ENCODE results near the gene SIAH1.

DNA sequence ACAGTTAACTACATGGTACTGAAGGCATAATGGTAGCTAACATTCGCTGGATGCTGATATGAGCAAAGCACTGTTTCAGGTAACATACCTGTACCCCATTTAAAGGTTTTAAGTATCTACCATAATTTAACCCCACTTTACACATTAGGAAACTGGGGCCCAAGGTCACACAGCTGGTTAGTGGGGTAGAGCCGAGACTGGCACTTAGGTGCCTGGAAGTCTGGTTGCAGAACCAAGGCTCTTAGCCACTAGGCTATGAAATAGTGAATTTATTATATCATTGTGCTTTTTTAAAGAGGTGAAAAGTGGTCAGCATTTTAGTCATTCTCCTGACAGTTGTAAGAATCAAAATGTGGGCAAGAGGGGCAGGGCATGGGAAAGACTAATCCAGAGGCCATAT lies 25.2 kb downstream of the SIAH1 start:
- TF ChIP-seq, protein P1, sequence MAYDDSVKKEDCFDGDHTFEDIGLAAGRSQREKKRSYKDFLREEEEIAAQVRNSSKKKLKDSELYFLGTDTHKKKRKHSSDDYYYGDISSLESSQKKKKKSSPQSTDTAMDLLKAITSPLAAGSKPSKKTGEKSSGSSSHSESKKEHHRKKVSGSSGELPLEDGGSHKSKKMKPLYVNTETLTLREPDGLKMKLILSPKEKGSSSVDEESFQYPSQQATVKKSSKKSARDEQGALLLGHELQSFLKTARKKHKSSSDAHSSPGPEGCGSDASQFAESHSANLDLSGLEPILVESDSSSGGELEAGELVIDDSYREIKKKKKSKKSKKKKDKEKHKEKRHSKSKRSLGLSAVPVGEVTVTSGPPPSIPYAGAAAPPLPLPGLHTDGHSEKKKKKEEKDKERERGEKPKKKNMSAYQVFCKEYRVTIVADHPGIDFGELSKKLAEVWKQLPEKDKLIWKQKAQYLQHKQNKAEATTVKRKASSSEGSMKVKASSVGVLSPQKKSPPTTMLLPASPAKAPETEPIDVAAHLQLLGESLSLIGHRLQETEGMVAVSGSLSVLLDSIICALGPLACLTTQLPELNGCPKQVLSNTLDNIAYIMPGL (CRISPR knock-in tag; IDR thresholded peaks at IDR 0.05) = no peak
- TF ChIP-seq, protein P2, sequence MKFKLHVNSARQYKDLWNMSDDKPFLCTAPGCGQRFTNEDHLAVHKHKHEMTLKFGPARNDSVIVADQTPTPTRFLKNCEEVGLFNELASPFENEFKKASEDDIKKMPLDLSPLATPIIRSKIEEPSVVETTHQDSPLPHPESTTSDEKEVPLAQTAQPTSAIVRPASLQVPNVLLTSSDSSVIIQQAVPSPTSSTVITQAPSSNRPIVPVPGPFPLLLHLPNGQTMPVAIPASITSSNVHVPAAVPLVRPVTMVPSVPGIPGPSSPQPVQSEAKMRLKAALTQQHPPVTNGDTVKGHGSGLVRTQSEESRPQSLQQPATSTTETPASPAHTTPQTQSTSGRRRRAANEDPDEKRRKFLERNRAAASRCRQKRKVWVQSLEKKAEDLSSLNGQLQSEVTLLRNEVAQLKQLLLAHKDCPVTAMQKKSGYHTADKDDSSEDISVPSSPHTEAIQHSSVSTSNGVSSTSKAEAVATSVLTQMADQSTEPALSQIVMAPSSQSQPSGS (CRISPR knock-in tag; IDR thresholded peaks at IDR 0.05; ENCODE audit: borderline replicate concordance, low read depth) = no peak
- TF ChIP-seq, protein P3, sequence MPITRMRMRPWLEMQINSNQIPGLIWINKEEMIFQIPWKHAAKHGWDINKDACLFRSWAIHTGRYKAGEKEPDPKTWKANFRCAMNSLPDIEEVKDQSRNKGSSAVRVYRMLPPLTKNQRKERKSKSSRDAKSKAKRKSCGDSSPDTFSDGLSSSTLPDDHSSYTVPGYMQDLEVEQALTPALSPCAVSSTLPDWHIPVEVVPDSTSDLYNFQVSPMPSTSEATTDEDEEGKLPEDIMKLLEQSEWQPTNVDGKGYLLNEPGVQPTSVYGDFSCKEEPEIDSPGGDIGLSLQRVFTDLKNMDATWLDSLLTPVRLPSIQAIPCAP (CRISPR knock-in tag; IDR thresholded peaks at IDR 0.05) = no peak
- TF ChIP-seq, protein P4, sequence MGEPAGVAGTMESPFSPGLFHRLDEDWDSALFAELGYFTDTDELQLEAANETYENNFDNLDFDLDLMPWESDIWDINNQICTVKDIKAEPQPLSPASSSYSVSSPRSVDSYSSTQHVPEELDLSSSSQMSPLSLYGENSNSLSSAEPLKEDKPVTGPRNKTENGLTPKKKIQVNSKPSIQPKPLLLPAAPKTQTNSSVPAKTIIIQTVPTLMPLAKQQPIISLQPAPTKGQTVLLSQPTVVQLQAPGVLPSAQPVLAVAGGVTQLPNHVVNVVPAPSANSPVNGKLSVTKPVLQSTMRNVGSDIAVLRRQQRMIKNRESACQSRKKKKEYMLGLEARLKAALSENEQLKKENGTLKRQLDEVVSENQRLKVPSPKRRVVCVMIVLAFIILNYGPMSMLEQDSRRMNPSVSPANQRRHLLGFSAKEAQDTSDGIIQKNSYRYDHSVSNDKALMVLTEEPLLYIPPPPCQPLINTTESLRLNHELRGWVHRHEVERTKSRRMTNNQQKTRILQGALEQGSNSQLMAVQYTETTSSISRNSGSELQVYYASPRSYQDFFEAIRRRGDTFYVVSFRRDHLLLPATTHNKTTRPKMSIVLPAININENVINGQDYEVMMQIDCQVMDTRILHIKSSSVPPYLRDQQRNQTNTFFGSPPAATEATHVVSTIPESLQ (CRISPR knock-in tag; IDR thresholded peaks at IDR 0.05) = no peak
- TF ChIP-seq, protein P5, sequence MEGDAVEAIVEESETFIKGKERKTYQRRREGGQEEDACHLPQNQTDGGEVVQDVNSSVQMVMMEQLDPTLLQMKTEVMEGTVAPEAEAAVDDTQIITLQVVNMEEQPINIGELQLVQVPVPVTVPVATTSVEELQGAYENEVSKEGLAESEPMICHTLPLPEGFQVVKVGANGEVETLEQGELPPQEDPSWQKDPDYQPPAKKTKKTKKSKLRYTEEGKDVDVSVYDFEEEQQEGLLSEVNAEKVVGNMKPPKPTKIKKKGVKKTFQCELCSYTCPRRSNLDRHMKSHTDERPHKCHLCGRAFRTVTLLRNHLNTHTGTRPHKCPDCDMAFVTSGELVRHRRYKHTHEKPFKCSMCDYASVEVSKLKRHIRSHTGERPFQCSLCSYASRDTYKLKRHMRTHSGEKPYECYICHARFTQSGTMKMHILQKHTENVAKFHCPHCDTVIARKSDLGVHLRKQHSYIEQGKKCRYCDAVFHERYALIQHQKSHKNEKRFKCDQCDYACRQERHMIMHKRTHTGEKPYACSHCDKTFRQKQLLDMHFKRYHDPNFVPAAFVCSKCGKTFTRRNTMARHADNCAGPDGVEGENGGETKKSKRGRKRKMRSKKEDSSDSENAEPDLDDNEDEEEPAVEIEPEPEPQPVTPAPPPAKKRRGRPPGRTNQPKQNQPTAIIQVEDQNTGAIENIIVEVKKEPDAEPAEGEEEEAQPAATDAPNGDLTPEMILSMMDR (IDR thresholded peaks at IDR 0.05) = no peak
- TF ChIP-seq TEAD4 (CRISPR knock-in tag; IDR thresholded peaks at IDR 0.05) (no peak), NR1H2 (CRISPR knock-in tag; IDR thresholded peaks at IDR 0.05) (no peak), ZNF232 (CRISPR knock-in tag; IDR thresholded peaks at IDR 0.05) (no peak), SP1 (CRISPR knock-in tag; conservative IDR thresholded peaks at IDR 0.05) (no peak), FOXK1 (CRISPR knock-in tag; IDR thresholded peaks at IDR 0.05) (no peak), KAT7 (CRISPR knock-in tag; IDR thresholded peaks at IDR 0.05; ENCODE audit: borderline replicate concordance) (no peak)
- TF ChIP-seq, protein P6, sequence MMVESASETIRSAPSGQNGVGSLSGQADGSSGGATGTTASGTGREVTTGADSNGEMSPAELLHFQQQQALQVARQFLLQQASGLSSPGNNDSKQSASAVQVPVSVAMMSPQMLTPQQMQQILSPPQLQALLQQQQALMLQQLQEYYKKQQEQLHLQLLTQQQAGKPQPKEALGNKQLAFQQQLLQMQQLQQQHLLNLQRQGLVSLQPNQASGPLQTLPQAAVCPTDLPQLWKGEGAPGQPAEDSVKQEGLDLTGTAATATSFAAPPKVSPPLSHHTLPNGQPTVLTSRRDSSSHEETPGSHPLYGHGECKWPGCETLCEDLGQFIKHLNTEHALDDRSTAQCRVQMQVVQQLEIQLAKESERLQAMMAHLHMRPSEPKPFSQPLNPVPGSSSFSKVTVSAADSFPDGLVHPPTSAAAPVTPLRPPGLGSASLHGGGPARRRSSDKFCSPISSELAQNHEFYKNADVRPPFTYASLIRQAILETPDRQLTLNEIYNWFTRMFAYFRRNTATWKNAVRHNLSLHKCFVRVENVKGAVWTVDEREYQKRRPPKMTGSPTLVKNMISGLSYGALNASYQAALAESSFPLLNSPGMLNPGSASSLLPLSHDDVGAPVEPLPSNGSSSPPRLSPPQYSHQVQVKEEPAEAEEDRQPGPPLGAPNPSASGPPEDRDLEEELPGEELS (CRISPR knock-in tag; IDR thresholded peaks at IDR 0.05) = no peak
- TF ChIP-seq, protein P7, sequence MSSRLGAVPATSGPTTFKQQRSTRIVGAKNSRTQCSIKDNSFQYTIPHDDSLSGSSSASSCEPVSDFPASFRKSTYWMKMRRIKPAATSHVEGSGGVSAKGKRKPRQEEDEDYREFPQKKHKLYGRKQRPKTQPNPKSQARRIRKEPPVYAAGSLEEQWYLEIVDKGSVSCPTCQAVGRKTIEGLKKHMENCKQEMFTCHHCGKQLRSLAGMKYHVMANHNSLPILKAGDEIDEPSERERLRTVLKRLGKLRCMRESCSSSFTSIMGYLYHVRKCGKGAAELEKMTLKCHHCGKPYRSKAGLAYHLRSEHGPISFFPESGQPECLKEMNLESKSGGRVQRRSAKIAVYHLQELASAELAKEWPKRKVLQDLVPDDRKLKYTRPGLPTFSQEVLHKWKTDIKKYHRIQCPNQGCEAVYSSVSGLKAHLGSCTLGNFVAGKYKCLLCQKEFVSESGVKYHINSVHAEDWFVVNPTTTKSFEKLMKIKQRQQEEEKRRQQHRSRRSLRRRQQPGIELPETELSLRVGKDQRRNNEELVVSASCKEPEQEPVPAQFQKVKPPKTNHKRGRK (CRISPR knock-in tag; IDR thresholded peaks at IDR 0.05; ENCODE audit: borderline replicate concordance) = no peak

All from WTC11 (cell line).